Neural progenitor cell (in vitro differentiated cells): ENCODE results near the gene NFKB1. TPM values are rescaled to one million over a fixed set of nuclear protein-coding genes. Genes with fewer than 3 reads are reported as not detected.

Experiments
- DNase-seq: peaks from one replicate; pipeline ENCODE4 v3.0.0-alpha.2; 2016; ENCODE audit warnings: low spot score
- H2AFZ ChIP-seq: fragments of 200-600 bp; sonication (generic); replicated peaks from 2 replicates; pipeline ENCODE4 v1.6.1; 2016; ENCODE audit warnings: antibody characterized with exemption
- H3F3A ChIP-seq: fragments of 200-600 bp; sonication (generic); 2 replicates; pipeline ENCODE4 v1.6.1; 2016; ENCODE audit warnings: antibody characterized with exemption, low read depth
- H3K27ac ChIP-seq: fragments of 200-600 bp; sonication (generic); 2 replicates; pipeline ENCODE4 v1.5.1; 2016; ENCODE audit warnings: mild to moderate bottlenecking
- H3K27me3 ChIP-seq: fragments of 200-600 bp; sonication (generic); 2 replicates; pipeline ENCODE4 v1.6.1; 2016; ENCODE audit warnings: mild to moderate bottlenecking, moderate library complexity
- H3K36me3 ChIP-seq: fragments of 200-600 bp; sonication (generic); 2 replicates; pipeline ENCODE4 v1.5.1; 2016
- H3K4me1 ChIP-seq: fragments of 200-600 bp; sonication (generic); 2 replicates; pipeline ENCODE4 v1.6.1; 2016; ENCODE audit warnings: mixed run types
- H3K4me2 ChIP-seq: fragments of 200-600 bp; sonication (generic); 2 replicates; pipeline ENCODE4 v1.6.1; 2016
- H3K4me3 ChIP-seq: fragments of 200-600 bp; sonication (generic); 2 replicates; pipeline ENCODE4 v1.5.1; 2016
- H3K79me2 ChIP-seq: fragments of 200-600 bp; sonication (generic); 2 replicates; pipeline ENCODE4 v1.6.1; 2016; ENCODE audit warnings: low read depth
- H3K9ac ChIP-seq: fragments of 200-600 bp; sonication (generic); 2 replicates; pipeline ENCODE4 v1.6.1; 2016
- H3K9me3 ChIP-seq: fragments of 200-600 bp; sonication (generic); 2 replicates; pipeline ENCODE4 v1.5.1; 2016; ENCODE audit warnings: low read depth
- H4K20me1 ChIP-seq: fragments of 200-600 bp; sonication (generic); 2 replicates; pipeline ENCODE4 v1.6.1; 2016; ENCODE audit warnings: low read depth
- H3K27ac Mint-ChIP-seq: 3 replicates; pipeline ENCODE4 v1.8.0; 2021; ENCODE audit warnings: mixed read lengths
- H3K27me3 Mint-ChIP-seq: 2 replicates; pipeline ENCODE4 v1.8.0; 2022; ENCODE audit warnings: low read depth, mild to moderate bottlenecking, inconsistent platforms, moderate library complexity, mixed read lengths; ENCODE audit not compliant: insufficient read depth
- H3K36me3 Mint-ChIP-seq: 3 replicates; pipeline ENCODE4 v1.8.0; 2021; ENCODE audit warnings: mixed read lengths
- H3K4me1 Mint-ChIP-seq: 3 replicates; pipeline ENCODE4 v1.8.0; 2021; ENCODE audit warnings: mixed read lengths
- H3K4me3 Mint-ChIP-seq: 3 replicates; pipeline ENCODE4 v1.8.0; 2021; ENCODE audit warnings: mild to moderate bottlenecking, moderate library complexity, mixed read lengths
- H3K9me3 Mint-ChIP-seq: 3 replicates; pipeline ENCODE4 v1.8.0; 2020; ENCODE audit warnings: mixed read lengths
- EZH2 ChIP-seq: fragments of 200-600 bp; sonication (generic); IDR thresholded peaks from 2 replicates; pipeline ENCODE4 v1.6.1; 2017; ENCODE audit warnings: antibody characterized with exemption, mild to moderate bottlenecking, moderate library complexity
- EZH2phosphoT487 ChIP-seq: fragments of 200-600 bp; sonication (generic); IDR thresholded peaks from 2 replicates; pipeline ENCODE4 v1.6.1; 2017; ENCODE audit warnings: antibody characterized with exemption
- total RNA-seq: library from RNA; depleted of rRNA; stranded (reverse); fragments of >200 nt; gene quantifications from 2 replicates; pipeline ENCODE4 v1.2.3, GENCODE V29; 2015; ENCODE audit warnings: low replicate concordance
- TF ChIP-seq, protein P1 (sequence below): fragments of 200-600 bp; sonication (generic); IDR thresholded peaks from 2 replicates; pipeline ENCODE4 v1.5.1; 2017; ENCODE audit warnings: antibody characterized with exemption, mild to moderate bottlenecking

Gene NFKB1
- total RNA-seq, 1 donor from 2014 or later = 14.1 TPM

DNA sequence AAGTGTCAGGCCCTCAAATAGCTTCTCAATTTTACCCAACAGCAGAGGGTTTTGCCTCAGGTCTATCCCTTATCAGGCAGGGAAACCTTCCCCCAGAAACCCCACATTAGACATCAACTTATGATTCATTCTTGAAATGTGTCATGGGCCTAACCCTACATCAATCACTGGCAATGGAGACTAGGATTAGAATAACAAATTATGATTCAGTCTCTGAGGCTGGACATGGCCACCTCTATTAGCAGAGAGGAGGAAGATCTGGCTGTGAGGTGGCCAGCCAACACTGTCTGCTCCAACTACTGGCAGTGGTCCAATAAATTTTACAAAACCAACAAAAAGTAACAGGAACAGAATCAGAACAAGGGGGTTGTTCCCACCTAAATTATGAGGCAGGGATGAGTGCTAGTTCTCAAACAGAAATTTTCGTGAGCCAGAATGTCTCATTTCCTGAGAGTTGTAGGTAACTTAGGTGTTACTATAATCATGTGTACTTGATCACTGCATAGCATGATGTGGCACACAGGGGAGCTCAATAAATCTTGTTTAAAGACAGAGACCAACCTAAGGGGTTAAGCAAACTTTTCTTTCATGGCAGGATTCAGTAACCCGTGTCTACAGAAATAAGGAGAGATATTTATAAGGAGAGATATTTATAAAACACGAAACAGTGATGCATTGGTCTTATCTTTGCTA lies 126.8 kb downstream of the NFKB1 start:
- Histone ChIP-seq H3K4me2 (no peak overlapping the region), H3F3A (no peaks in the 10 kb centered on the region), H3K4me1 (no peaks in the 10 kb centered on the region), H4K20me1 (no peaks in the 10 kb centered on the region), H3K36me3 (no peaks in the 10 kb centered on the region), H3K27me3 (no peaks in the 10 kb centered on the region), H3K9me3 (no peaks in the 10 kb centered on the region), H3K9ac (no peak overlapping the region), H3K27ac (no peak overlapping the region), H2AFZ (no peak overlapping the region), H3K4me3 (no peak overlapping the region), H3K79me2 (no peaks in the 10 kb centered on the region)
- Mint-ChIP-seq H3K9me3 (no peaks in the 10 kb centered on the region), H3K27me3 (peaks cover 3% of the 10 kb centered on the region), H3K4me1 (peaks cover 9% of the 10 kb centered on the region), H3K36me3 (peaks cover 2% of the 10 kb centered on the region), H3K27ac (no peak overlapping the region), H3K4me3 (no peak overlapping the region)
- TF ChIP-seq, protein P1, sequence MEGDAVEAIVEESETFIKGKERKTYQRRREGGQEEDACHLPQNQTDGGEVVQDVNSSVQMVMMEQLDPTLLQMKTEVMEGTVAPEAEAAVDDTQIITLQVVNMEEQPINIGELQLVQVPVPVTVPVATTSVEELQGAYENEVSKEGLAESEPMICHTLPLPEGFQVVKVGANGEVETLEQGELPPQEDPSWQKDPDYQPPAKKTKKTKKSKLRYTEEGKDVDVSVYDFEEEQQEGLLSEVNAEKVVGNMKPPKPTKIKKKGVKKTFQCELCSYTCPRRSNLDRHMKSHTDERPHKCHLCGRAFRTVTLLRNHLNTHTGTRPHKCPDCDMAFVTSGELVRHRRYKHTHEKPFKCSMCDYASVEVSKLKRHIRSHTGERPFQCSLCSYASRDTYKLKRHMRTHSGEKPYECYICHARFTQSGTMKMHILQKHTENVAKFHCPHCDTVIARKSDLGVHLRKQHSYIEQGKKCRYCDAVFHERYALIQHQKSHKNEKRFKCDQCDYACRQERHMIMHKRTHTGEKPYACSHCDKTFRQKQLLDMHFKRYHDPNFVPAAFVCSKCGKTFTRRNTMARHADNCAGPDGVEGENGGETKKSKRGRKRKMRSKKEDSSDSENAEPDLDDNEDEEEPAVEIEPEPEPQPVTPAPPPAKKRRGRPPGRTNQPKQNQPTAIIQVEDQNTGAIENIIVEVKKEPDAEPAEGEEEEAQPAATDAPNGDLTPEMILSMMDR = no peak
- TF ChIP-seq EZH2 (no peak), EZH2phosphoT487 (no peak)
- no peak for DNase-seq

DNA sequence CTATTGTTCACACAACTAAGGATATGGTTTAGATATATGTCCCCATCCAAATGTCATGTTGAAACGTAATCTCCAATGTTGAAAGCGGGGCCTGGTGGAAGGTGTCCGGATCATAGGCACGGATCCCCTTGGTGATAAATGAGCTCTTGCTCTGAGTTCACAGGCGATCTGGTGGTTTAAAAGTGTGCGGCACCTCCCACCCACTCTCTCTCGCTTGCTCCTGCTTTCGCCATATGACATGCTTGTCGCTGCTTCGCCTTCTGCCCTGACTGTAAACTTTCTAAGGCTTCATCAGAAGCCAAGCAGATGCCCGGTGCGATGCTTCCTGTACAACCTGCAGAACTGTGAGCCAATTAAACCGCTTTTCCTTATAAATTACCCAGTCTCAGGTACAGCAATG lies 128.5 kb downstream of the NFKB1 start:
- Mint-ChIP-seq H3K36me3 (peaks cover 2% of the 10 kb centered on the region), H3K9me3 (no peaks in the 10 kb centered on the region), H3K27ac (no peak overlapping the region), H3K4me1 (peaks cover 9% of the 10 kb centered on the region), H3K27me3 (peaks cover 3% of the 10 kb centered on the region), H3K4me3 (no peak overlapping the region)
- H3K4me2 ChIP-seq = no peak overlapping the region
- H3K4me3 ChIP-seq = no peak overlapping the region
- no peaks in the 10 kb centered on the region for H3K79me2 ChIP-seq
- no peak for TF ChIP-seq EZH2phosphoT487
- TF ChIP-seq, protein P1 = no peak
- TF ChIP-seq EZH2 = no peak
- no peak overlapping the region for H2AFZ ChIP-seq
- DNase-seq = no peak
- no peaks in the 10 kb centered on the region for H4K20me1 ChIP-seq
- no peaks in the 10 kb centered on the region for H3K9me3 ChIP-seq
- H3K4me1 ChIP-seq = no peaks in the 10 kb centered on the region
- no peak overlapping the region for H3K9ac ChIP-seq
- H3K36me3 ChIP-seq = no peaks in the 10 kb centered on the region
- H3F3A ChIP-seq = no peaks in the 10 kb centered on the region
- no peak overlapping the region for H3K27ac ChIP-seq
- H3K27me3 ChIP-seq = no peaks in the 10 kb centered on the region

- no peak overlapping the region for H3K27ac Mint-ChIP-seq
- no peak overlapping the region for H3K4me3 Mint-ChIP-seq
- Histone ChIP-seq H3K27me3 (no peaks in the 10 kb centered on the region), H4K20me1 (no peaks in the 10 kb centered on the region), H3K9me3 (no peaks in the 10 kb centered on the region), H3K4me3 (no peak overlapping the region), H3K4me2 (no peak overlapping the region), H3K27ac (no peak overlapping the region), H3K79me2 (no peaks in the 10 kb centered on the region), H3K36me3 (no peaks in the 10 kb centered on the region), H3K9ac (no peak overlapping the region), H3K4me1 (no peaks in the 10 kb centered on the region), H3F3A (no peaks in the 10 kb centered on the region), H2AFZ (no peak overlapping the region)
- peaks cover 9% of the 10 kb centered on the region for H3K4me1 Mint-ChIP-seq
- DNase-seq = no peak
- H3K9me3 Mint-ChIP-seq = no peaks in the 10 kb centered on the region
- H3K27me3 Mint-ChIP-seq = peaks cover 3% of the 10 kb centered on the region
- peaks cover 5% of the 10 kb centered on the region for H3K36me3 Mint-ChIP-seq
- TF ChIP-seq EZH2phosphoT487 = no peak
- TF ChIP-seq EZH2 = no peak
- TF ChIP-seq, protein P1 = no peak
These were observed 130.5 kb downstream of the NFKB1 start for GRCh38 chr4:102631616-102632015.
